WTC11 (cell line): ENCODE results near the gene CCDC93. TPM values are rescaled to one million over a fixed set of nuclear protein-coding genes. Genes with fewer than 3 reads are reported as not detected.

Experiments used
- ATAC-seq: fragments of 200-7000 bp; cut with Tn5 transposase; 2 replicates; pipeline ENCODE4 v1.10.0; 2021; ENCODE audit warnings: mild to moderate bottlenecking, moderate library complexity
- CTCF ChIA-PET: fragments of 300-600 bp; sonication (Branson Sonifier 250); formaldehyde crosslinking; loops from one replicate; lab custom pipeline; 2021; ENCODE audit warnings: antibody characterized with exemption; lab: Charles Lee
- POLR2A ChIA-PET: fragments of 350-600 bp; sonication (Branson Sonifier 250); formaldehyde crosslinking; loops from one replicate; lab custom pipeline; 2021; ENCODE audit warnings: antibody characterized with exemption; lab: Charles Lee
- DNase-seq: peaks from one replicate; pipeline ENCODE4 v3.0.0; 2021; ENCODE audit warnings: low spot score
- H3K27ac Mint-ChIP-seq: 2 replicates; pipeline ENCODE4 v1.8.0; 2021; ENCODE audit warnings: mixed read lengths
- H3K27me3 Mint-ChIP-seq: 2 replicates; pipeline ENCODE4 v1.8.0; 2021; ENCODE audit warnings: low read depth, mild to moderate bottlenecking, moderate library complexity, mixed read lengths
- H3K36me3 Mint-ChIP-seq: 2 replicates; pipeline ENCODE4 v1.8.0; 2021; ENCODE audit warnings: mixed read lengths
- H3K4me1 Mint-ChIP-seq: 2 replicates; pipeline ENCODE4 v1.8.0; 2022; ENCODE audit warnings: mixed read lengths
- H3K4me3 Mint-ChIP-seq: 2 replicates; pipeline ENCODE4 v1.8.0; 2021; ENCODE audit warnings: mild to moderate bottlenecking, moderate library complexity, mixed read lengths
- H3K9me3 Mint-ChIP-seq: 2 replicates; pipeline ENCODE4 v1.8.0; 2021; ENCODE audit warnings: mixed read lengths
- ARID4B ChIP-seq: sonication (generic); formaldehyde crosslinking; IDR thresholded peaks from 2 replicates; pipeline ENCODE4 v1.8.0; 2023; ENCODE audit warnings: missing genetic modification reagents, mild to moderate bottlenecking, borderline replicate concordance
- ATF1 ChIP-seq: sonication (generic); formaldehyde crosslinking; IDR thresholded peaks from 2 replicates; pipeline ENCODE4 v1.8.1; 2023; ENCODE audit warnings: mild to moderate bottlenecking, moderate library complexity, missing genetic modification reagents
- CDX4 ChIP-seq: fragments of 250-450 bp; sonication (Bioruptor Pico); IDR thresholded peaks from 2 replicates; pipeline ENCODE4 v1.9.0; 2021; ENCODE audit warnings: moderate library complexity, mild to moderate bottlenecking, inconsistent platforms, borderline replicate concordance
- CREB1 ChIP-seq: sonication (generic); formaldehyde crosslinking; IDR thresholded peaks from 2 replicates; pipeline ENCODE4 v1.8.0; 2023; ENCODE audit warnings: mild to moderate bottlenecking, missing genetic modification reagents
- ESRRA ChIP-seq: sonication (generic); formaldehyde crosslinking; IDR thresholded peaks from 2 replicates; pipeline ENCODE4 v1.8.1; 2022; ENCODE audit warnings: mild to moderate bottlenecking, missing genetic modification reagents, borderline replicate concordance
- FOXK1 ChIP-seq: sonication (generic); formaldehyde crosslinking; IDR thresholded peaks from 2 replicates; pipeline ENCODE4 v1.8.0; 2022; ENCODE audit warnings: mild to moderate bottlenecking, moderate library complexity, missing genetic modification reagents
- MXD4 ChIP-seq: fragments of 250-450 bp; sonication (Bioruptor Pico); IDR thresholded peaks from 2 replicates; pipeline ENCODE4 v1.8.0; 2021; ENCODE audit warnings: mild to moderate bottlenecking, moderate library complexity, borderline replicate concordance
- NFYB ChIP-seq: sonication (generic); formaldehyde crosslinking; conservative IDR thresholded peaks from 2 replicates; pipeline ENCODE4 v1.8.0; 2022; ENCODE audit warnings: low read depth, missing genetic modification reagents
- PRRX2 ChIP-seq: fragments of 250-450 bp; sonication (Bioruptor Pico); IDR thresholded peaks from 2 replicates; pipeline ENCODE4 v1.8.0; 2021; ENCODE audit warnings: mild to moderate bottlenecking
- RELA ChIP-seq: sonication (generic); formaldehyde crosslinking; IDR thresholded peaks from 2 replicates; pipeline ENCODE4 v1.8.1; 2022; ENCODE audit warnings: missing genetic modification reagents, mild to moderate bottlenecking, borderline replicate concordance
- ZMAT4 ChIP-seq: fragments of 250-450 bp; sonication (Bioruptor Pico); IDR thresholded peaks from 2 replicates; pipeline ENCODE4 v1.9.0; 2021; ENCODE audit warnings: mild to moderate bottlenecking
- ZNF423 ChIP-seq: fragments of 250-450 bp; sonication (Bioruptor Pico); IDR thresholded peaks from 2 replicates; pipeline ENCODE4 v2.1.2; 2022; ENCODE audit warnings: mild to moderate bottlenecking, moderate library complexity
- ZNF671 ChIP-seq: fragments of 250-450 bp; sonication (Bioruptor Pico); IDR thresholded peaks from 2 replicates; pipeline ENCODE4 v1.8.0; 2021; ENCODE audit warnings: mild to moderate bottlenecking
- total RNA-seq: library from RNA; stranded (reverse); gene quantifications from 3 replicates; pipeline ENCODE4 v1.2.3, GENCODE V29; 2021
- TF ChIP-seq, protein P1 (sequence below): sonication (generic); formaldehyde crosslinking; IDR thresholded peaks from 2 replicates; pipeline ENCODE4 v1.8.1; 2022; ENCODE audit warnings: missing genetic modification reagents, borderline replicate concordance
- TF ChIP-seq, protein P2 (sequence below): fragments of 250-450 bp; sonication (Bioruptor Pico); IDR thresholded peaks from 2 replicates; pipeline ENCODE4 v1.8.0; 2021; ENCODE audit warnings: mild to moderate bottlenecking
- TF ChIP-seq, protein P3 (sequence below): sonication (generic); formaldehyde crosslinking; IDR thresholded peaks from 2 replicates; pipeline ENCODE4 v1.8.0; 2022; ENCODE audit warnings: mild to moderate bottlenecking, missing genetic modification reagents
- TF ChIP-seq, protein P4 (sequence below): fragments of 250-450 bp; sonication (Bioruptor Pico); IDR thresholded peaks from 2 replicates; pipeline ENCODE4 v1.9.0; 2021; ENCODE audit warnings: mild to moderate bottlenecking, borderline replicate concordance
- TF ChIP-seq, protein P5 (sequence below): sonication (generic); formaldehyde crosslinking; conservative IDR thresholded peaks from 2 replicates; pipeline ENCODE4 v1.8.1; 2022; ENCODE audit warnings: mild to moderate bottlenecking, missing genetic modification reagents

The CCDC93 gene
- total RNA-seq, 1 experiment from 2014 or later = 16.9 TPM

DNA sequence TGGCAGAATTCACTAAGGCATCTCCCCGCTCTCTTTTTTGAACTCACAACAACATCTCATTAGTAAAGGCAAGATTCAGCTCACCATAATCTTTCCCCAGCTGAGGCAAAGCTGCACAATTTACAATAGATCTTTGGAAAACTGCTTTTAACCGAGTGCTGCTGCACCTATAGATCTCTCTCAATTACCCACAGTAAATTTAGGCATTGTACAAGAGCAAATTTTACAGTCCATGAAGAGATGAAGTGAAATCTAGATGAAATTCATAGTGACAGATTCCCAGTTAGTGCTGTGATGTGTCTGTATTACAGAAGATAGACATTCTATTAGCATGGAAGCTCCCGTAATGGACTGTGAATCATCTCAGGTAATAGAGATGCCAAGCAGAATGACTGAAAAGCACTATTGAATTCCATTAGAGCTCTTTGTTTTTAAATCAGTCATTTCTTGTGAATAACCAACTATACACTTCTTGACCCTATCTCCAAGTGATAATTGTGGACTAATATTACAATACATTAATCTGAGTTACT is 38.0 kb upstream of the CCDC93 start:
- Mint-ChIP-seq H3K27me3 (0 out of 2 replicates have a peak, but pooled peaks cover 2% of the 10 kb centered on the region), H3K27ac (no peak overlapping the region), H3K4me1 (peaks cover 10% of the 10 kb centered on the region), H3K9me3 (no peaks in the 10 kb centered on the region), H3K36me3 (no peaks in the 10 kb centered on the region), H3K4me3 (no peak overlapping the region)
- ChIA-PET CTCF (interaction anchor here (2.3 kb wide), 1 partner anchor 19 kb away, joined by 7 read pairs; no protein-coding TSS in a partner anchor), POLR2A (no interaction called here)
- TF ChIP-seq PRRX2 (CRISPR knock-in tag) (no peak), ATF1 (CRISPR knock-in tag) (no peak), FOXK1 (CRISPR knock-in tag) (no peak), ARID4B (CRISPR knock-in tag) (no peak), CREB1 (no peak), MXD4 (CRISPR knock-in tag) (no peak), ZMAT4 (no peak), RELA (CRISPR knock-in tag) (no peak), NFYB (CRISPR knock-in tag) (no peak), ZNF423 (CRISPR knock-in tag) (no peak)
- TF ChIP-seq, protein P1, sequence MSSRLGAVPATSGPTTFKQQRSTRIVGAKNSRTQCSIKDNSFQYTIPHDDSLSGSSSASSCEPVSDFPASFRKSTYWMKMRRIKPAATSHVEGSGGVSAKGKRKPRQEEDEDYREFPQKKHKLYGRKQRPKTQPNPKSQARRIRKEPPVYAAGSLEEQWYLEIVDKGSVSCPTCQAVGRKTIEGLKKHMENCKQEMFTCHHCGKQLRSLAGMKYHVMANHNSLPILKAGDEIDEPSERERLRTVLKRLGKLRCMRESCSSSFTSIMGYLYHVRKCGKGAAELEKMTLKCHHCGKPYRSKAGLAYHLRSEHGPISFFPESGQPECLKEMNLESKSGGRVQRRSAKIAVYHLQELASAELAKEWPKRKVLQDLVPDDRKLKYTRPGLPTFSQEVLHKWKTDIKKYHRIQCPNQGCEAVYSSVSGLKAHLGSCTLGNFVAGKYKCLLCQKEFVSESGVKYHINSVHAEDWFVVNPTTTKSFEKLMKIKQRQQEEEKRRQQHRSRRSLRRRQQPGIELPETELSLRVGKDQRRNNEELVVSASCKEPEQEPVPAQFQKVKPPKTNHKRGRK (CRISPR knock-in tag) = no peak
- TF ChIP-seq, protein P2, sequence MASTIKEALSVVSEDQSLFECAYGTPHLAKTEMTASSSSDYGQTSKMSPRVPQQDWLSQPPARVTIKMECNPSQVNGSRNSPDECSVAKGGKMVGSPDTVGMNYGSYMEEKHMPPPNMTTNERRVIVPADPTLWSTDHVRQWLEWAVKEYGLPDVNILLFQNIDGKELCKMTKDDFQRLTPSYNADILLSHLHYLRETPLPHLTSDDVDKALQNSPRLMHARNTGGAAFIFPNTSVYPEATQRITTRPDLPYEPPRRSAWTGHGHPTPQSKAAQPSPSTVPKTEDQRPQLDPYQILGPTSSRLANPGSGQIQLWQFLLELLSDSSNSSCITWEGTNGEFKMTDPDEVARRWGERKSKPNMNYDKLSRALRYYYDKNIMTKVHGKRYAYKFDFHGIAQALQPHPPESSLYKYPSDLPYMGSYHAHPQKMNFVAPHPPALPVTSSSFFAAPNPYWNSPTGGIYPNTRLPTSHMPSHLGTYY (CRISPR knock-in tag) = no peak
- TF ChIP-seq, protein P3, sequence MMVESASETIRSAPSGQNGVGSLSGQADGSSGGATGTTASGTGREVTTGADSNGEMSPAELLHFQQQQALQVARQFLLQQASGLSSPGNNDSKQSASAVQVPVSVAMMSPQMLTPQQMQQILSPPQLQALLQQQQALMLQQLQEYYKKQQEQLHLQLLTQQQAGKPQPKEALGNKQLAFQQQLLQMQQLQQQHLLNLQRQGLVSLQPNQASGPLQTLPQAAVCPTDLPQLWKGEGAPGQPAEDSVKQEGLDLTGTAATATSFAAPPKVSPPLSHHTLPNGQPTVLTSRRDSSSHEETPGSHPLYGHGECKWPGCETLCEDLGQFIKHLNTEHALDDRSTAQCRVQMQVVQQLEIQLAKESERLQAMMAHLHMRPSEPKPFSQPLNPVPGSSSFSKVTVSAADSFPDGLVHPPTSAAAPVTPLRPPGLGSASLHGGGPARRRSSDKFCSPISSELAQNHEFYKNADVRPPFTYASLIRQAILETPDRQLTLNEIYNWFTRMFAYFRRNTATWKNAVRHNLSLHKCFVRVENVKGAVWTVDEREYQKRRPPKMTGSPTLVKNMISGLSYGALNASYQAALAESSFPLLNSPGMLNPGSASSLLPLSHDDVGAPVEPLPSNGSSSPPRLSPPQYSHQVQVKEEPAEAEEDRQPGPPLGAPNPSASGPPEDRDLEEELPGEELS (CRISPR knock-in tag) = no peak
- no peak for DNase-seq
- no peak for ATAC-seq

GRCh38 chr2:118050974-118051373 is 37.1 kb upstream of the CCDC93 start:
- no peak for ATAC-seq
- peaks cover 10% of the 10 kb centered on the region for H3K4me1 Mint-ChIP-seq
- no peaks in the 10 kb centered on the region for H3K9me3 Mint-ChIP-seq
- H3K36me3 Mint-ChIP-seq = no peaks in the 10 kb centered on the region
- no peak overlapping the region for H3K27ac Mint-ChIP-seq
- H3K27me3 Mint-ChIP-seq = 0 out of 2 replicates have a peak, but pooled peaks cover 2% of the 10 kb centered on the region
- no peak overlapping the region for H3K4me3 Mint-ChIP-seq
- ChIA-PET CTCF (interaction anchor here (0.9 to 2.3 kb wide), 2 partner anchors 15 to 18 kb away, joined by 3 to 7 read pairs; no protein-coding TSS in a partner anchor), POLR2A (no interaction called here)
- no peak for DNase-seq
- TF ChIP-seq FOXK1 (CRISPR knock-in tag) = no peak
- TF ChIP-seq ZNF671 = no peak
- TF ChIP-seq, protein P4, sequence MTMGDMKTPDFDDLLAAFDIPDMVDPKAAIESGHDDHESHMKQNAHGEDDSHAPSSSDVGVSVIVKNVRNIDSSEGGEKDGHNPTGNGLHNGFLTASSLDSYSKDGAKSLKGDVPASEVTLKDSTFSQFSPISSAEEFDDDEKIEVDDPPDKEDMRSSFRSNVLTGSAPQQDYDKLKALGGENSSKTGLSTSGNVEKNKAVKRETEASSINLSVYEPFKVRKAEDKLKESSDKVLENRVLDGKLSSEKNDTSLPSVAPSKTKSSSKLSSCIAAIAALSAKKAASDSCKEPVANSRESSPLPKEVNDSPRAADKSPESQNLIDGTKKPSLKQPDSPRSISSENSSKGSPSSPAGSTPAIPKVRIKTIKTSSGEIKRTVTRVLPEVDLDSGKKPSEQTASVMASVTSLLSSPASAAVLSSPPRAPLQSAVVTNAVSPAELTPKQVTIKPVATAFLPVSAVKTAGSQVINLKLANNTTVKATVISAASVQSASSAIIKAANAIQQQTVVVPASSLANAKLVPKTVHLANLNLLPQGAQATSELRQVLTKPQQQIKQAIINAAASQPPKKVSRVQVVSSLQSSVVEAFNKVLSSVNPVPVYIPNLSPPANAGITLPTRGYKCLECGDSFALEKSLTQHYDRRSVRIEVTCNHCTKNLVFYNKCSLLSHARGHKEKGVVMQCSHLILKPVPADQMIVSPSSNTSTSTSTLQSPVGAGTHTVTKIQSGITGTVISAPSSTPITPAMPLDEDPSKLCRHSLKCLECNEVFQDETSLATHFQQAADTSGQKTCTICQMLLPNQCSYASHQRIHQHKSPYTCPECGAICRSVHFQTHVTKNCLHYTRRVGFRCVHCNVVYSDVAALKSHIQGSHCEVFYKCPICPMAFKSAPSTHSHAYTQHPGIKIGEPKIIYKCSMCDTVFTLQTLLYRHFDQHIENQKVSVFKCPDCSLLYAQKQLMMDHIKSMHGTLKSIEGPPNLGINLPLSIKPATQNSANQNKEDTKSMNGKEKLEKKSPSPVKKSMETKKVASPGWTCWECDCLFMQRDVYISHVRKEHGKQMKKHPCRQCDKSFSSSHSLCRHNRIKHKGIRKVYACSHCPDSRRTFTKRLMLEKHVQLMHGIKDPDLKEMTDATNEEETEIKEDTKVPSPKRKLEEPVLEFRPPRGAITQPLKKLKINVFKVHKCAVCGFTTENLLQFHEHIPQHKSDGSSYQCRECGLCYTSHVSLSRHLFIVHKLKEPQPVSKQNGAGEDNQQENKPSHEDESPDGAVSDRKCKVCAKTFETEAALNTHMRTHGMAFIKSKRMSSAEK (CRISPR knock-in tag) = no peak
- no peak for TF ChIP-seq ESRRA (CRISPR knock-in tag)
- TF ChIP-seq, protein P5, sequence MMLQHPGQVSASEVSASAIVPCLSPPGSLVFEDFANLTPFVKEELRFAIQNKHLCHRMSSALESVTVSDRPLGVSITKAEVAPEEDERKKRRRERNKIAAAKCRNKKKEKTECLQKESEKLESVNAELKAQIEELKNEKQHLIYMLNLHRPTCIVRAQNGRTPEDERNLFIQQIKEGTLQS (CRISPR knock-in tag) = no peak
- no peak for TF ChIP-seq CDX4 (CRISPR knock-in tag)
